22Rv1 (cell line): ENCODE measurements around the gene GUCD1.
"Not testable (repeated sequence)": the region's sequence is repeated elsewhere in the genome, so short reads cannot be mapped to it uniquely, and the experiment has no call there.

ENCODE experiments used
- H3K27ac ChIP-seq: fragments of 450-650 bp; 2 replicates; pipeline ENCODE4 v1.5.1; 2017
- ZFX ChIP-seq: fragments of 450-650 bp; IDR thresholded peaks from 2 replicates; pipeline ENCODE4 v1.6.1; 2017; ENCODE audit warnings: antibody characterized with exemption, borderline replicate concordance
- TF ChIP-seq, protein P1 (sequence below): fragments of 450-650 bp; IDR thresholded peaks from 2 replicates; pipeline ENCODE4 v1.5.1; 2017; ENCODE audit warnings: mild to moderate bottlenecking

GUCD1 gene

DNA sequence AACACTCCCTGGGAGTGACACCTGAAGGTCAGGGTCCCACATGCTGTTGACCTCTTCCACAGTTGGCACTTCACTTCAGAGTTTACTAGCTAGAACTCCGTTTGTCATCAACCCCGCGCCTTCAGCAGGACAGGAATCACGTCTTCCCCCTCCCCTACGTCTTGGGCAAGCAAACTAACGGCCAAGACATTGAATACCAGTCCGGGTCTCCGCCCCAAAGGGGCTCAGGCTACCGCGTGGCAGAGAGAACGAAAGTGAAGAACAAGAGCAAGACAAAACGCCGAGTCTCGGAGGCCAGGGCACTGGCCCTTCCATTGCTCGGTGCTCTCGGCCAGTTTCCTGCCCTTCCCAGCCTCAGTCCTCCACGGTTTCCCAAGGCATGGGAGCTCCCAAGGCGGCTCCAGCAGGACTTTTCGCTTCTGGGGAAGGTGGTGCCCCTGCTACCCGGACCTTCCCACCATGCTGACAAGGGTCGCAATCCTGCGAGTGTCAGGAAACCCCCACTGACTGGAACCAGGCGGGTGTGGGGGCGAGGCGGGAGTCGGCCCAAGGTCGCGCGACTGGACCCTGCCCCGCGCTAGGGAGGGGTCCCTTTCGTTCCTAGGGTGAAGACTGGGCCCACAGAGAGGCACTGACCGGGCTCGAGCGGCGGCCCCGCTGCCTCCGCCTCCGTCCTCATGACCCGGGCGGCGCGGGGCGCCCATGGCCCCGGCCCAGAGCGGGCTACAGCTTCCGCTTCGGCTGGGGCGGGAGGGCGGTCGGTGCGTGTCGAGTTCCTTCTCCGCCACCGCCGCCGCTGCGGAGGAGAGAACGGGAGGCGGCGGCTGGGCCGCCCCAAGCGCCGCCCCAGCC, at the start of gene GUCD1:
GUCD1 (minus strand) TSS at position 826 of the 852 bp plus-strand sequence; CDS start at position 679, 147 bp downstream.
- TF ChIP-seq ZFX = no peak
- TF ChIP-seq, protein P1, sequence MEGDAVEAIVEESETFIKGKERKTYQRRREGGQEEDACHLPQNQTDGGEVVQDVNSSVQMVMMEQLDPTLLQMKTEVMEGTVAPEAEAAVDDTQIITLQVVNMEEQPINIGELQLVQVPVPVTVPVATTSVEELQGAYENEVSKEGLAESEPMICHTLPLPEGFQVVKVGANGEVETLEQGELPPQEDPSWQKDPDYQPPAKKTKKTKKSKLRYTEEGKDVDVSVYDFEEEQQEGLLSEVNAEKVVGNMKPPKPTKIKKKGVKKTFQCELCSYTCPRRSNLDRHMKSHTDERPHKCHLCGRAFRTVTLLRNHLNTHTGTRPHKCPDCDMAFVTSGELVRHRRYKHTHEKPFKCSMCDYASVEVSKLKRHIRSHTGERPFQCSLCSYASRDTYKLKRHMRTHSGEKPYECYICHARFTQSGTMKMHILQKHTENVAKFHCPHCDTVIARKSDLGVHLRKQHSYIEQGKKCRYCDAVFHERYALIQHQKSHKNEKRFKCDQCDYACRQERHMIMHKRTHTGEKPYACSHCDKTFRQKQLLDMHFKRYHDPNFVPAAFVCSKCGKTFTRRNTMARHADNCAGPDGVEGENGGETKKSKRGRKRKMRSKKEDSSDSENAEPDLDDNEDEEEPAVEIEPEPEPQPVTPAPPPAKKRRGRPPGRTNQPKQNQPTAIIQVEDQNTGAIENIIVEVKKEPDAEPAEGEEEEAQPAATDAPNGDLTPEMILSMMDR = no peak
- peak within 1 kb of the TSS; percentile 94 for H3K27ac ChIP-seq

DNA sequence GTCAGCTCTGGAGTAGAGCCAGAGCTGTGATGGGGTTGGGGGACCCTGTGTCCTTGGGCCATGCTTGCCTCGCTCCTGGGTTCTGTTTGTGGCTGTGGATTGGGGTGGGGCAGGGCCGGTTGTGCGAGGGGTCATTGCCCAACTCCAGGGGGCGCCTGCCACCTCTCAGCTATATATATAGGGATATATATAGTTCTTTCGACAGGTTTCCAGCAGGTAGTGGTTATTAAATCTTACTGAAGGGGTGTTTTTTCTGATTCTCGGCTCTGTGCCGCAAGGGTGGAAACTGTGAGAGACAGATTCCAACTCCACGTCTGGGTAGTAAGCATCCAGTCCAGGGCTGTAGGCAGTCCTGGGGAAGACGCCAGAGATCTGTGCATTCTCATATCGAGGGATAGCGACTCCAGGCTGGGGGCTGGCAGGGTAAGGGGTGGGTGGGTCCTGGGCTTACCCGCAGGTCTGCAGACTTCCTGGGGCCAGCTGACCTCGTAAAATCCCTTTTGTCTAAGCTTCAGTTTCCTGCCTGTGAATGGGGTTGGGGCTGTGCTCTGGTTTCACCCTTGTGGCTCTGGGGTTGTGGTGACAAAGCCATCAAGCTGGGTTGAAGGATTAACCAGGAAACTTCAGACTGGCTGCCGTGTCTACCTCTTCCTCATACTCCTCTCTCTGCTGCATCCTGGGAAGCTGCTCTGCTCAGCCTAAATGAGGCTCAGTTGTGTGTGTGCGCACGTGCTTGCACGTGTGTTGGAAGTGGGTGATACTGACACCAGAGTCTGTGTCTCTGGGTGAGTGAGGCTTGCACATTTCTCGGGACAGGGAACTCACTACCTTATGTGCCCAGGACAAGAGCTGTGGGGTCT, 49.1 kb upstream of the GUCD1 start:
- TF ChIP-seq, protein P1 = peak; percentile 60
- H3K27ac ChIP-seq = peak overlapping the region; percentile 71

DNA sequence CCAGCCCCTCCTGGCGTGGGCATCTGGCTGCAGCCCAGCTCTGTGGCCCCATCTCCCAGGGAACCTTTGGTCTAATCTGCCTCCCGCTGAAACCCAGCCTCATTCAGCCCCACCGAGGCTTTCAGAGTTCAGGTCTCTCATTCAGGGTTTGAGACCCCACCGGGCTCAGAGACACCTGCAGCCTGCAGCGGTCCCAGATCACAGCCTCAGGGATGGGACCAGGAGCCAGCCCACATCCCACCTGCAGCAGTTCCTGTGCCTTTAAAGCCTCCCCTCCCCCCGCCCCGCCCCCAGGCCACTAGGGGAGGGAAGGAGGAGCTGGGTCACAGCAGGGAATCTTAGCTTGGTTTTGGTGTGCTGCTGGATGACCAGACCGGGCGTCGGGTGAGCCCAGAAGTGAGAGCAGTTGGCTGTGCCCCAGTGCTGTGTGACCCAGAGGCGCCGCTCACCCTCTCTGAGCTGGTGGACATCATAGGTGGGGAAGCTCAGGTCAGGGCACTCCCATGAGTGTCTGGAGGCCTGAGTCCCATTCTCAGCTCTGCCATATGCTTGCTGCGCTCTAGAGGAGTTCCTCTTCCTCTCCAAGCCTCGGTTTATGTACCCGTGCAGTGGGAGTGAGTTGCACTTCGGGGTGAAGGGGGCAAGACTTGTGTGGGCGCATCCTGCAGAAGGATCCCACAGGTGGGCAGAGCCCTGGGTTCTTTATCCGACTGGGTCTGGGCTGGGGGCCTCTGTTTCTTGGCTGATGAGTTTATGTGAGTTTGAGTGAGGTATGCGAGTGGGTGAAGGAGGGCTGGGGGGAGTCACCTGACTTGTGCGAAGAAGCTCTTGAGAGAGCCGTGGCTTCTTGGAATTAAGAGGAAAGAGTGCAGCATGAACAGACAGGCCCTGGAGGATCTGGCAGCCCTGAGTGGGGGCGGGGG, 48.2 kb upstream of the GUCD1 start, which contains the start of gene GGT1:
GGT1 (plus strand) TSS at position 347 of the 923 bp plus-strand sequence. CDS start 7,889 bp downstream, outside the sequence.
- H3K27ac ChIP-seq = peak within 1 kb of the TSS; percentile 71

DNA sequence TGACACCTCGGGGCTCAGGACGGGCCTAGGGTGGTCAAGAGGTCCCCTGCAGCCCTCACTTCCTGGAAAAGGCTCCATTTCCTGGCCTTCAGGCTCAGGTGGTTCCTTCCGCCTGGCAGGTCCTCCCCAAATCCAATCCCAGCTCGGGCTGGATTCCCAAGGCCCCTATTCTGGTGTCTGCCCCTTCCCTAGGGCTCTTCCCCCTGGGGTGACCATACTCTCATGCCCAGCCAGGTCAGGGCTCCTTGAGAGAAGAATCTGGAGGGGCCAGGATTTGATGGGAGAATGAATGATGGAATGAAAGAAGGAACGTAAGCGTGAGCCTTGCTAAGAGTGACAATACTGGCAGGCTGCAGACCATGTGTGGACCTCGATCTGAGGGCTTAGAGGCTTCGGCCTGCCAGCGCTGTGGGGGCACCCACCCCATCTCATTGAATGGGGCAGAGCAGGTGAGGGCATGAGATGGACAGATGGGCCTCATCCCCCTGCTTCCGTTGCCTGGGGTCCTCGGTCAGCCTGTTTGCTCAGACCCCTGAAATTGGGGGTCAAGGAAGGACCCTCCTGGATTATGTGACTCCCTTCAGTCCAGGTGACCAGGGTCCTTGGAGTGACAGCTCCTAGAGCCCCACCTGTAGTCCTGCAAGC, 47.3 kb upstream of the GUCD1 start:
- H3K27ac ChIP-seq = peak overlapping the region; percentile 71

DNA sequence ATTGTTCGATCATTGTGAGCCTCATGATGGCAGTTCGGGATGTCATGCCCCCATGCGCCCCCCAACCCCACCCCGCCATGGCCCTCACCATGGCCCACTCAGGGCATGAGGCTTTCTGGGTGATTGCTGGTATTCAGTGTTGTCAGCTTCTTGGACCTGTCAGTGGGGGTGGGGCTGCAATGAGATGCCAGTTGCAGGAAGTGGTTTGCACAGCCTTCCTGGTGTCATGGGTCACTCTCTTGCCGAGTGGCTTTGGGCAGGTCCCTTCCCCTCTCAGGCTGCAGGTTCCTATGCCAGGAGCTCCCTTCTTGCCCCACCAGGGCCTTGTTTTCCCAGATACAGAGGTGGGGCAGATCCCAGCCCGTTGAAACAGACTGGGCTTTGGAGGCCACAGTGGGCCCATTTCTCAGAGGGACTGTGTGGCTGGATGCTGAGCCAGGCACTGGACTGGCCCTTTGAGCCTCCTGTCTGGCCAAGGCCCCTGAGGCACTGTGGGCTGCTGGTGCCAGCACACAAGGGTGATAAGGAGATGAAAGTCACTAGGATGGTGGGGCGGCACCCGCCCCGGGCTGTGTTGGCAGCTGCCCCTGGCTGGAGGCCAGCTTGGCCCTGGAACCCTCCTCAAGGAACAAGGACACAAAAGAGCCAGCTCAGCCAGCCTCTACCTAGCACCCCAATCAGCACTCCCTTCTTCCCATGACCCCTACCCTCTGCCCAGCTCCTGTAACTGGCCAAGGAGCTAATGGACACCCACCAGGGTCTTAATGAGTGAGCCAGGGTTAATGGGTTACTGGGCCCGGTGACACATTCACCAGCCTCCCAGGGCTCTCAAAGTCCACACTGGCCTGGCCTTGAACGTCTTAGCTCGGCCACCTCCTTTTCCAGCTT, 46.5 kb upstream of the GUCD1 start:
- no peak for TF ChIP-seq ZFX
- TF ChIP-seq, protein P1 = no peak
- H3K27ac ChIP-seq = peak overlapping the region; percentile 71

DNA sequence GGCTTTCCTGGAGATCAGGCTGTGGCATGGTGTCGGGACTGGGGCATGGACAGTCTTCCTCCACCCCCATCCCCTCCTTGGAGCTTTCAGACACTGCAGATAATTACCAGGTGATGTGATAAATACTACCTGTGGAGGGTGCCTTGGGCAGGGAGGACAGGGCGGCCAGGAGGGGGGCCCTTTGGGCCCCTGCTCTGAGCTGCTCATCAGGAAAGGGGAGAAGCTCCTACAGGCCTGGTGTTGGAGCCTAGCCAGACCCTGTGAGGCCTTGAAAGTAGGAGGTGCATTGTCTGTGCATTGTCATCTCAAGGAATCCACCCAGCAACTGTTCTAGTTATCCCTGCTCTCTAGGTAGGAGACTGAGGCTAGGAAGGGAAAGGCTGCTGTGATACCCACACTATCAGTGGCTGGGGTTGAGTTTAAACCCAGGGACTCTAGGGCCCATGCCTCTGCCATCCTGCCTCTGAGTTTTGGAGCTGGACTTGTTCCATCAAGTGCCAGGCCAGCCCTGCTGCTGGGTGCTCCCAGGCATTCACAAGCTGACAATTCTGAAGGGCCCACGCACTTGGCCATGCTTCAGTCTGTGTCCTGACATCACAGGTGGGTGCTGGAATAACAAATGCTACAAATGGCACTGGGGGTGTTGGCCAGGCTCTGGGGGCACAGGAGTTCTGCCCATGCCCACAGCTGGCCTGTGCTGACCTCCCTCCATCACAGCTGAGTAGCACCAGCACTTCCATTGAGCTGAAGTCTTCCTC, 45.2 kb upstream of the GUCD1 start:
- 0 out of 2 replicates have a peak overlapping the region, but pooled peaks have one; percentile 13 for H3K27ac ChIP-seq

DNA sequence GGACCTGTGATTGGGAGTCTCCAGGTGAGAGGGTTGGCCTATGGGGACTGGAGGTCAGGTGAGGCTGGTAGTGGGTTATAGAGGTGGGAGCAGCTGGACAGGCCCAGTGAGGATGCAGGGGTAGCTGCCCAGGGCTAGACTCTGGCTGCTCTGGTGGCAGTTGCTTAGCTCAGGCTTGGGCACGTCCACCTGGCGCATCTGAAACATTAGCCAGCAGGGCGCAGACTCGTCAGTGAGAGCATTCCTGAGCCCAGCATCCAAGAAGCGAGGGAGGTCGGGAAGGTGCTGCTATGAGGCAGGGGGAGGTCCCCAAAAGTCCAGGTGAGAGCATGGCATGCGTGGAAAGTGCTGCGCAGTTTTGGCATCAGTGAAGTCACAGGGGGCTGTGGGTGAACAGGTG, 44.6 kb upstream of the GUCD1 start:
- 0 out of 2 replicates have a peak overlapping the region, but pooled peaks have one; percentile 13 for H3K27ac ChIP-seq
- no peak for TF ChIP-seq ZFX

DNA sequence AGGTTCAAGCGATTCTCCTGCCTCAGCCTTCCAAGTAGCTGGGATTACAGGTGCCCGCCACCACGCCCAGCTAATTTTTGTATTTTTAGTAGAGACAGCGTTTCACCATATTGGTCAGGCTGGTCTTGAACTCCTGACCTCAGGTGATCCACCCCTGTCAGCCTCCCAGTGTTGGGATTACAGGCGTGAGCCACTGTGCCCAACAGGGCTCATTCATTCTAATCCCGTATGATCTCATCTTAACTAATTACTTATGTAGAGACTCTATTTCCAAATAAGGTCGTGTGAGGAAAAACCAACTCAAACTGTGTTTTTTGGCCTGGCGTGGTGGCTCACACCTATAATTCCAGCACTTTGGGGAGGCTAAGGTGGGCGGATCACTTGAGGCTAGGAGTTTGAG, 42.1 kb upstream of the GUCD1 start:
- H3K27ac ChIP-seq = not testable (repeated sequence)
